Tibial nerve (tissue), 4 donors: ENCODE measurements around the gene BTC. TPM values are rescaled to one million over a fixed set of nuclear protein-coding genes. Genes with fewer than 3 reads are reported as not detected.

Experiments
- DNase-seq, 2 donors: peaks; one replicate each; pipeline ENCODE4 v3.0.0-alpha.2; 2019; ENCODE audit warnings: low spot score in 2 of 2
- H3K27ac ChIP-seq, 4 donors: fragments of 200-600 bp; sonication (generic) in 3 of 4; one replicate each; pipeline ENCODE4 v1.5.1; 2017 to 2019; ENCODE audit warnings: mild to moderate bottlenecking in 1 of 4
- H3K27me3 ChIP-seq, 2 donors: fragments of 200-600 bp; sonication (generic) in 1 of 2; one replicate each; pipeline versions ENCODE4 v1.5.1 to v1.6.0; 2017 to 2019
- H3K36me3 ChIP-seq, 3 donors: fragments of 200-600 bp; sonication (generic); one replicate each; pipeline ENCODE4 v1.5.1; 2018 to 2019
- H3K4me1 ChIP-seq, 4 donors: fragments of 200-600 bp; sonication (generic) in 3 of 4; one replicate each; pipeline ENCODE4 v1.5.1; 2017 to 2019
- H3K4me3 ChIP-seq, 4 donors: fragments of 200-600 bp; sonication (generic) in 3 of 4; one replicate each; pipeline ENCODE4 v1.5.1; 2017 to 2019; ENCODE audit warnings: mild to moderate bottlenecking in 1 of 4, moderate library complexity in 1 of 4
- H3K9me3 ChIP-seq, 4 donors: fragments of 200-600 bp; sonication (generic) in 3 of 4; one replicate each; pipeline ENCODE4 v1.5.1; 2017 to 2019
- CTCF ChIP-seq, 5 experiments: fragments of 200-600 bp in 3 of 5; fragments of 450-650 bp in 2 of 5; sonication (generic) in 3 of 5; IDR thresholded peaks; one replicate each; pipeline ENCODE4 v1.5.1; 2016 to 2019; ENCODE audit warnings: antibody characterized with exemption in 5 of 5, mild to moderate bottlenecking in 3 of 5, moderate library complexity in 2 of 5
- EP300 ChIP-seq, 2 donors: sonication (generic); formaldehyde crosslinking; IDR thresholded peaks; one replicate each; pipeline ENCODE4 v1.6.1; 2017; ENCODE audit warnings: antibody characterized with exemption in 2 of 2, mild to moderate bottlenecking in 1 of 2
- POLR2A ChIP-seq, 2 donors: fragments of 450-650 bp; IDR thresholded peaks; one replicate each; pipeline ENCODE4 v1.6.1; 2017; ENCODE audit warnings: antibody characterized with exemption in 2 of 2, mild to moderate bottlenecking in 2 of 2, moderate library complexity in 2 of 2
- WGBS, 2 donors: methylation state at CpG; one replicate each; pipeline ENCODE4 v1.1.5; 2018; 5-methylcytosine and 5-hydroxymethylcytosine counted together
- total RNA-seq, 4 donors: library from RNA; depleted of rRNA; stranded (reverse); fragments of >200 nt; gene quantifications; one replicate each; pipeline ENCODE4 v1.1.0, GENCODE V29; 2016

Gene BTC
- total RNA-seq, 4 donors from 2014 or later: 0.30 to 1.7 (median 0.90) TPM

GRCh38 chr4:74772783-74773182 lies 21.5 kb downstream of the BTC start:
- H3K27me3 ChIP-seq: no peaks in the 10 kb centered on the region
- no peak for TF ChIP-seq CTCF (IDR thresholded peaks at IDR 0.05)
- TF ChIP-seq POLR2A (IDR thresholded peaks at IDR 0.05): no peak
- no peak for TF ChIP-seq EP300 (IDR thresholded peaks at IDR 0.05)
- H3K4me3 ChIP-seq: no peak overlapping the region
- no peaks in the 10 kb centered on the region for H3K36me3 ChIP-seq
- 80 to 89% methylated on average over 3 of the region's 3 CpGs for WGBS, 2 donors
- H3K4me1 ChIP-seq: peaks cover 0 to 4% (median 0%) of the 10 kb centered on the region in 4 donors
- DNase-seq: no peak
- no peak overlapping the region for H3K27ac ChIP-seq
- H3K9me3 ChIP-seq: no peaks in the 10 kb centered on the region

GRCh38 chr4:74772106-74772505 lies 22.2 kb downstream of the BTC start:
- H3K36me3 ChIP-seq: no peaks in the 10 kb centered on the region
- peaks cover 0 to 4% (median 0%) of the 10 kb centered on the region in 4 donors for H3K4me1 ChIP-seq
- TF ChIP-seq EP300 (IDR thresholded peaks at IDR 0.05): no peak
- no peak for TF ChIP-seq CTCF (IDR thresholded peaks at IDR 0.05)
- TF ChIP-seq POLR2A (IDR thresholded peaks at IDR 0.05): no peak
- H3K9me3 ChIP-seq: no peaks in the 10 kb centered on the region
- H3K27me3 ChIP-seq: no peaks in the 10 kb centered on the region
- no peak for DNase-seq
- WGBS, 2 donors: 62 to 66% methylated on average over 2 of the region's 2 CpGs
- H3K4me3 ChIP-seq: no peak overlapping the region
- H3K27ac ChIP-seq: no peak overlapping the region

- no peaks in the 10 kb centered on the region for H3K9me3 ChIP-seq
- TF ChIP-seq CTCF (IDR thresholded peaks at IDR 0.05): no peak
- TF ChIP-seq POLR2A (IDR thresholded peaks at IDR 0.05): no peak
- no peak for TF ChIP-seq EP300 (IDR thresholded peaks at IDR 0.05)
- peak overlapping the region in 1 of 4 donors; percentile 8 for H3K27ac ChIP-seq
- no peaks in the 10 kb centered on the region for H3K36me3 ChIP-seq
- H3K4me1 ChIP-seq: peaks cover 0 to 4% (median 0%) of the 10 kb centered on the region in 4 donors
- 73 to 78% methylated on average over 4 of the region's 4 CpGs for WGBS, 2 donors
- no peak for DNase-seq
- no peaks in the 10 kb centered on the region for H3K27me3 ChIP-seq
- no peak overlapping the region for H3K4me3 ChIP-seq
Observed at GRCh38 chr4:74770226-74770910, 24.0 kb downstream of the BTC start.

- no peak for DNase-seq
- TF ChIP-seq EP300 (IDR thresholded peaks at IDR 0.05): no peak
- TF ChIP-seq POLR2A (IDR thresholded peaks at IDR 0.05): no peak
- no peak for TF ChIP-seq CTCF (IDR thresholded peaks at IDR 0.05)
- H3K27me3 ChIP-seq: no peaks in the 10 kb centered on the region
- 20 to 25% methylated on average over 2 of the region's 2 CpGs for WGBS, 2 donors
- H3K4me1 ChIP-seq: peaks cover 0 to 4% (median 0%) of the 10 kb centered on the region in 4 donors
- H3K9me3 ChIP-seq: no peaks in the 10 kb centered on the region
- H3K27ac ChIP-seq: peak overlapping the region in 1 of 4 donors; percentile 15
- H3K36me3 ChIP-seq: no peaks in the 10 kb centered on the region
- no peak overlapping the region for H3K4me3 ChIP-seq
Observed at GRCh38 chr4:74768857-74769525, 25.3 kb downstream of the BTC start.

- DNase-seq: no peak
- H3K4me3 ChIP-seq: no peak overlapping the region
- no peaks in the 10 kb centered on the region for H3K27me3 ChIP-seq
- no peak overlapping the region for H3K27ac ChIP-seq
- H3K9me3 ChIP-seq: no peaks in the 10 kb centered on the region
- TF ChIP-seq POLR2A (IDR thresholded peaks at IDR 0.05) (no peak), CTCF (IDR thresholded peaks at IDR 0.05) (no peak), EP300 (IDR thresholded peaks at IDR 0.05) (no peak)
- 84% methylated on average over 2 of the region's 2 CpGs for WGBS, 2 donors
- H3K36me3 ChIP-seq: no peaks in the 10 kb centered on the region
- H3K4me1 ChIP-seq: no peaks in the 10 kb centered on the region
Observed at GRCh38 chr4:74764119-74764518, 30.2 kb downstream of the BTC start.
